Bronchial epithelial cell (primary cell): ENCODE data around the gene MLF1. TPM values are rescaled to one million over a fixed set of nuclear protein-coding genes. Genes with fewer than 3 reads are reported as not detected.

Experiments
- DNase-seq: peaks from one replicate; pipeline ENCODE4 v3.0.0-alpha.2; 2010; ENCODE audit warnings: low read depth
- FAIRE-seq: peaks from 2 replicates; lab custom pipeline; 2011; peaks lifted over from hg19 to GRCh38; lab: Jason Lieb, UNC
- H3K27me3 ChIP-seq: 2 replicates; pipeline ENCODE4 v1.5.1; 2011; ENCODE audit warnings: low read length; ENCODE audit not compliant: control insufficient read depth, insufficient read depth
- H3K36me3 ChIP-seq: 2 replicates; pipeline ENCODE4 v1.5.1; 2011; ENCODE audit warnings: low read length; ENCODE audit not compliant: control insufficient read depth, insufficient read depth
- H3K4me3 ChIP-seq: 2 replicates; pipeline ENCODE4 v1.5.1; 2011; ENCODE audit warnings: mild to moderate bottlenecking, low read depth, low read length, control low read depth
- CTCF ChIP-seq: IDR thresholded peaks from 2 replicates; pipeline ENCODE4 v1.5.1; 2011; ENCODE audit warnings: mild to moderate bottlenecking, moderate library complexity, low read length, control low read depth, inconsistent platforms; ENCODE audit not compliant: insufficient read depth, severe bottlenecking
- total RNA-seq: library from RNA; depleted of rRNA; stranded (reverse); fragments of >200 nt; gene quantifications from 2 replicates; pipeline ENCODE4 v1.2.1, GENCODE V29; 2014

MLF1 gene
- 5.5 and 12.2 TPM in 2 replicates for total RNA-seq

- no peaks in the 10 kb centered on the region for H3K36me3 ChIP-seq
- no peak for TF ChIP-seq CTCF
- FAIRE-seq, result peak; percentile 88
- peak within 1 kb of the TSS; percentile 50 for H3K4me3 ChIP-seq
- DNase-seq, result peak; percentile 91
- no peaks in the 10 kb centered on the region for H3K27me3 ChIP-seq
Measured at GRCh38 chr3:158570999-158571702, at the start of gene MLF1. Gene MLF1, plus strand, starts transcription at chr3:158571194. Its CDS starts 107 bp downstream, at chr3:158571301.

- DNase-seq (peak; percentile 34), FAIRE-seq (no peak)
- TF ChIP-seq CTCF, result no peak
- H3K36me3 ChIP-seq, result no peaks in the 10 kb centered on the region
- no peak overlapping the region for H3K4me3 ChIP-seq
- H3K27me3 ChIP-seq, result no peaks in the 10 kb centered on the region
Measured at GRCh38 chr3:158522221-158523136, 48.5 kb upstream of the MLF1 start.

GRCh38 chr3:158528076-158528674 lies 42.8 kb upstream of the MLF1 start:
- Histone ChIP-seq H3K4me3 (no peak overlapping the region), H3K36me3 (no peaks in the 10 kb centered on the region), H3K27me3 (no peaks in the 10 kb centered on the region)
- no peak for FAIRE-seq
- no peak for DNase-seq
- no peak for TF ChIP-seq CTCF

- peak; percentile 61 for DNase-seq
- no peak for FAIRE-seq
- H3K36me3 ChIP-seq, result no peaks in the 10 kb centered on the region
- H3K4me3 ChIP-seq, result no peak overlapping the region
- H3K27me3 ChIP-seq, result no peaks in the 10 kb centered on the region
- no peak for TF ChIP-seq CTCF
Measured at GRCh38 chr3:158531334-158531733, 39.7 kb upstream of the MLF1 start.

- no peaks in the 10 kb centered on the region for H3K27me3 ChIP-seq
- H3K36me3 ChIP-seq, result no peaks in the 10 kb centered on the region
- H3K4me3 ChIP-seq, result no peak overlapping the region
- DNase-seq (peak; percentile 58), FAIRE-seq (no peak)
- peak; percentile 49 for TF ChIP-seq CTCF
Measured at GRCh38 chr3:158532099-158532734, 38.8 kb upstream of the MLF1 start.
